GM19239 (cell line): ENCODE data around the gene CNOT6L.
"Not testable (repeated sequence)": the region's sequence is repeated elsewhere in the genome, so short reads cannot be mapped to it uniquely, and the experiment has no call there.

ENCODE experiments used
- DNase-seq: peaks from one replicate; pipeline ENCODE4 v3.0.0; 2011; ENCODE audit warnings: low spot score; ENCODE audit not compliant: insufficient read length
- FAIRE-seq: peaks from 2 replicates; lab custom pipeline; 2011; peaks lifted over from hg19 to GRCh38; lab: Jason Lieb, UNC

CNOT6L gene

GRCh38 chr4:77818602-77819403 lies at the start of gene CNOT6L:
Gene CNOT6L (minus strand): TSS chr4:77819368. CDS start chr4:77819308, 60 bp downstream.
- DNase-seq, result peak; percentile 41
- FAIRE-seq, result peak; percentile 72

GRCh38 chr4:77865259-77865658 lies 46.1 kb upstream of the CNOT6L start:
- no peak for FAIRE-seq
- DNase-seq, result no peak

GRCh38 chr4:77863341-77863740 lies 44.2 kb upstream of the CNOT6L start:
- DNase-seq, FAIRE-seq: not testable (repeated sequence)

- peak; percentile 40 for DNase-seq
- FAIRE-seq, result peak; percentile 96
Observed at GRCh38 chr4:77862478-77863216, 43.5 kb upstream of the CNOT6L start, which contains the start of gene MRPL1. Gene MRPL1 (plus strand): TSS chr4:77862830. CDS start chr4:77862849, 19 bp downstream.

GRCh38 chr4:77861495-77861894 lies 42.3 kb upstream of the CNOT6L start:
- FAIRE-seq, result no peak
- DNase-seq, result no peak

- no peak for DNase-seq
- FAIRE-seq, result no peak
Observed at GRCh38 chr4:77859256-77859655, 40.1 kb upstream of the CNOT6L start.

- DNase-seq, result no peak
- no peak for FAIRE-seq
Observed at GRCh38 chr4:77856152-77856551, 37.0 kb upstream of the CNOT6L start.

- FAIRE-seq, result no peak
Observed at GRCh38 chr4:77854431-77855111, 35.4 kb upstream of the CNOT6L start.

GRCh38 chr4:77852892-77853495 lies 33.8 kb upstream of the CNOT6L start:
- no peak for FAIRE-seq
- DNase-seq, result no peak

More at GRCh38 chr4:77854431-77855111, 35.4 kb upstream of the CNOT6L start:
- DNase-seq, result no peak

GRCh38 chr4:77849278-77849965 lies 30.3 kb upstream of the CNOT6L start:
- DNase-seq (no peak), FAIRE-seq (no peak)

- no peak for FAIRE-seq
- no peak for DNase-seq
Observed at GRCh38 chr4:77848508-77848907, 29.3 kb upstream of the CNOT6L start.

- DNase-seq (no peak), FAIRE-seq (no peak)
Observed at GRCh38 chr4:77845929-77846328, 26.8 kb upstream of the CNOT6L start.

- no peak for FAIRE-seq
Observed at GRCh38 chr4:77845400-77845799, 26.2 kb upstream of the CNOT6L start.

GRCh38 chr4:77844363-77844762 lies 25.2 kb upstream of the CNOT6L start:
- FAIRE-seq (no peak), DNase-seq (no peak)

More at GRCh38 chr4:77845400-77845799, 26.2 kb upstream of the CNOT6L start:
- DNase-seq, result no peak

GRCh38 chr4:77843628-77844027 lies 24.5 kb upstream of the CNOT6L start:
- FAIRE-seq, result no peak
- no peak for DNase-seq

GRCh38 chr4:77834403-77834802 lies 15.2 kb upstream of the CNOT6L start:
- DNase-seq (no peak), FAIRE-seq (no peak)

GRCh38 chr4:77833126-77833724 lies 14.1 kb upstream of the CNOT6L start:
- DNase-seq (no peak), FAIRE-seq (no peak)

GRCh38 chr4:77827343-77827742 lies 8.2 kb upstream of the CNOT6L start:
- FAIRE-seq, result no peak

GRCh38 chr4:77826275-77826674 lies 7.1 kb upstream of the CNOT6L start:
- FAIRE-seq, result no peak

More at GRCh38 chr4:77827343-77827742, 8.2 kb upstream of the CNOT6L start:
- no peak for DNase-seq

More at GRCh38 chr4:77826275-77826674, 7.1 kb upstream of the CNOT6L start:
- DNase-seq, result no peak
